Keratinocyte (primary cell): ENCODE measurements around the gene KLF12. TPM values are rescaled to one million over a fixed set of nuclear protein-coding genes. Genes with fewer than 3 reads are reported as not detected.

Source experiments
- DNase-seq: peaks from one replicate; pipeline ENCODE4 v3.0.0-alpha.2; 2011; ENCODE audit warnings: low read depth, missing footprints, low spot score
- FAIRE-seq: peaks from 2 replicates; lab custom pipeline; 2011; peaks lifted over from hg19 to GRCh38; lab: Jason Lieb, UNC
- H2AFZ ChIP-seq: 2 replicates; pipeline ENCODE4 v1.6.0; 2012; ENCODE audit warnings: low read length, control low read depth, inconsistent platforms; ENCODE audit not compliant: control insufficient read depth
- H3K27ac ChIP-seq: 2 replicates; pipeline ENCODE4 v1.5.1; 2011; ENCODE audit warnings: low read length; ENCODE audit not compliant: control insufficient read depth, insufficient read depth
- H3K27me3 ChIP-seq: 3 replicates; pipeline ENCODE4 v1.6.0; 2011; ENCODE audit warnings: low read length; ENCODE audit not compliant: control insufficient read depth, insufficient read depth; ENCODE audit errors: extremely low read depth
- H3K36me3 ChIP-seq, 2 experiments: 2 replicates in 1 of 2; 3 replicates in 1 of 2; pipeline ENCODE4 v1.5.1; 2011; ENCODE audit warnings: low read length in 2 of 2, mild to moderate bottlenecking in 1 of 2; ENCODE audit not compliant: control insufficient read depth in 2 of 2, insufficient read depth in 2 of 2; ENCODE audit errors: extremely low read depth in 1 of 2
- H3K4me1 ChIP-seq: 3 replicates; pipeline ENCODE4 v1.5.1; 2011; ENCODE audit warnings: low read length; ENCODE audit not compliant: control insufficient read depth, insufficient read depth; ENCODE audit errors: extremely low read depth
- H3K4me2 ChIP-seq: 3 replicates; pipeline ENCODE4 v1.6.0; 2011; ENCODE audit warnings: low read depth, low read length; ENCODE audit not compliant: control insufficient read depth, insufficient read depth; ENCODE audit errors: extremely low read depth
- H3K4me3 ChIP-seq, 3 experiments: fragments of 200-600 bp in 1 of 3; sonication (generic) in 1 of 3; 2 replicates in 2 of 3; 3 replicates in 1 of 3; pipeline ENCODE4 v1.5.1; 2011 to 2016; ENCODE audit warnings: low read length in 3 of 3, mild to moderate bottlenecking in 3 of 3, control low read depth in 2 of 3, inconsistent platforms in 1 of 3, low read depth in 1 of 3, mixed read lengths in 1 of 3, mixed run types in 1 of 3, moderate library complexity in 1 of 3; ENCODE audit not compliant: control insufficient read depth in 2 of 3, insufficient read depth in 2 of 3; ENCODE audit errors: extremely low read depth in 1 of 3
- H3K79me2 ChIP-seq: 2 replicates; pipeline ENCODE4 v1.6.0; 2012; ENCODE audit warnings: low read length; ENCODE audit not compliant: control insufficient read depth, insufficient read depth
- H3K9ac ChIP-seq: 3 replicates; pipeline ENCODE4 v1.6.0; 2011; ENCODE audit warnings: low read length; ENCODE audit not compliant: control insufficient read depth, insufficient read depth; ENCODE audit errors: extremely low read depth
- H3K9me1 ChIP-seq: 3 replicates; pipeline ENCODE4 v1.6.0; 2011; ENCODE audit warnings: low read length; ENCODE audit not compliant: control insufficient read depth, insufficient read depth; ENCODE audit errors: extremely low read depth
- H3K9me3 ChIP-seq: 2 replicates; pipeline ENCODE4 v1.5.1; 2012; ENCODE audit warnings: low read depth, low read length; ENCODE audit not compliant: control insufficient read depth
- H4K20me1 ChIP-seq: 3 replicates; pipeline ENCODE4 v1.6.0; 2011; ENCODE audit warnings: low read length; ENCODE audit not compliant: control insufficient read depth, insufficient read depth; ENCODE audit errors: extremely low read depth
- EZH2 ChIP-seq: IDR thresholded peaks from one replicate; pipeline ENCODE4 v1.6.1; 2012; ENCODE audit warnings: inconsistent platforms, mild to moderate bottlenecking, low read length, moderate library complexity
- dilution Hi-C: fragments of 300-500 bp; cut with MboI; formaldehyde crosslinking; loops from one replicate; pipeline ENCODE4 v1.7.0; 2020; ENCODE audit warnings: low sequenced_read_pairs; ENCODE audit not compliant: extremely low pct_ligation_motif_present
- polyA plus RNA-seq, 5 experiments: library from polyadenylated mRNA; depleted of rRNA in 3 of 5; stranded (reverse) in 3 of 5; stranded (forward) in 1 of 5; unstranded in 1 of 5; fragments of >200 nt; gene quantifications; 1 replicate in 1 of 5; 2 replicates in 3 of 5; 3 replicates in 1 of 5; pipeline versions ENCODE4 v1.2.1 to v1.2.3, GENCODE V29; 2011 to 2012; ENCODE audit warnings: missing spikeins in 2 of 5, low read depth in 1 of 5, low replicate concordance in 1 of 5
- TF ChIP-seq, protein P1 (sequence below), 3 experiments: IDR thresholded peaks in 1 of 3; conservative IDR thresholded peaks in 1 of 3; optimal IDR thresholded peaks in 1 of 3; 2 replicates in 2 of 3; 3 replicates in 1 of 3; pipeline versions ENCODE3 to v1.5.1; 2011; ENCODE audit warnings: low read length in 3 of 3, mild to moderate bottlenecking in 3 of 3, moderate library complexity in 2 of 3, control low read depth in 1 of 3, inconsistent platforms in 1 of 3; ENCODE audit not compliant: insufficient read depth in 2 of 3; ENCODE audit errors: extremely low read depth in 1 of 3

The KLF12 gene
- polyA plus RNA-seq, 1 donor (not counting 4 experiments of a cell fraction or from before 2014, with no cell fraction given), result 6.1 TPM

GRCh38 chr13:74145249-74145975 lies 11.2 kb upstream of the KLF12 start:
- dilution Hi-C loops, result no loop called here
- no peak overlapping the region for H3K27ac ChIP-seq
- FAIRE-seq, result no peak
- no peak for DNase-seq
- no peak overlapping the region for H3K4me2 ChIP-seq
- H3K36me3 ChIP-seq, result no peaks in the 10 kb centered on the region
- no peaks in the 10 kb centered on the region for H3K4me1 ChIP-seq
- TF ChIP-seq EZH2, result no peak
- TF ChIP-seq, protein P1, sequence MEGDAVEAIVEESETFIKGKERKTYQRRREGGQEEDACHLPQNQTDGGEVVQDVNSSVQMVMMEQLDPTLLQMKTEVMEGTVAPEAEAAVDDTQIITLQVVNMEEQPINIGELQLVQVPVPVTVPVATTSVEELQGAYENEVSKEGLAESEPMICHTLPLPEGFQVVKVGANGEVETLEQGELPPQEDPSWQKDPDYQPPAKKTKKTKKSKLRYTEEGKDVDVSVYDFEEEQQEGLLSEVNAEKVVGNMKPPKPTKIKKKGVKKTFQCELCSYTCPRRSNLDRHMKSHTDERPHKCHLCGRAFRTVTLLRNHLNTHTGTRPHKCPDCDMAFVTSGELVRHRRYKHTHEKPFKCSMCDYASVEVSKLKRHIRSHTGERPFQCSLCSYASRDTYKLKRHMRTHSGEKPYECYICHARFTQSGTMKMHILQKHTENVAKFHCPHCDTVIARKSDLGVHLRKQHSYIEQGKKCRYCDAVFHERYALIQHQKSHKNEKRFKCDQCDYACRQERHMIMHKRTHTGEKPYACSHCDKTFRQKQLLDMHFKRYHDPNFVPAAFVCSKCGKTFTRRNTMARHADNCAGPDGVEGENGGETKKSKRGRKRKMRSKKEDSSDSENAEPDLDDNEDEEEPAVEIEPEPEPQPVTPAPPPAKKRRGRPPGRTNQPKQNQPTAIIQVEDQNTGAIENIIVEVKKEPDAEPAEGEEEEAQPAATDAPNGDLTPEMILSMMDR (optimal IDR thresholded peaks at IDR 0.05 in 1 of 3, IDR thresholded peaks at IDR 0.05 in 1 of 3, conservative IDR thresholded peaks at IDR 0.05 in 1 of 3; ENCODE audit: extremely low read depth in 1 of 3, insufficient read depth in 2 of 3, low read length in 3 of 3), result no peak
- H3K27me3 ChIP-seq, result no peaks in the 10 kb centered on the region
- no peak overlapping the region for H2AFZ ChIP-seq
- H3K9me3 ChIP-seq, result no peaks in the 10 kb centered on the region
- no peaks in the 10 kb centered on the region for H3K9me1 ChIP-seq
- H4K20me1 ChIP-seq, result no peaks in the 10 kb centered on the region
- H3K9ac ChIP-seq, result no peak overlapping the region
- H3K4me3 ChIP-seq, result no peak overlapping the region
- no peaks in the 10 kb centered on the region for H3K79me2 ChIP-seq

GRCh38 chr13:74144269-74144668 lies 10.1 kb upstream of the KLF12 start:
- FAIRE-seq (no peak), DNase-seq (no peak)
- Histone ChIP-seq H3K9me3 (no peaks in the 10 kb centered on the region), H3K27me3 (no peaks in the 10 kb centered on the region), H3K9ac (no peak overlapping the region), H2AFZ (no peak overlapping the region), H4K20me1 (no peaks in the 10 kb centered on the region), H3K9me1 (no peaks in the 10 kb centered on the region), H3K27ac (no peak overlapping the region), H3K4me2 (no peak overlapping the region), H3K79me2 (no peaks in the 10 kb centered on the region), H3K4me3 (no peak overlapping the region), H3K36me3 (no peaks in the 10 kb centered on the region), H3K4me1 (no peaks in the 10 kb centered on the region)
- dilution Hi-C loops, result no loop called here
- TF ChIP-seq, protein P1 (optimal IDR thresholded peaks at IDR 0.05 in 1 of 3, IDR thresholded peaks at IDR 0.05 in 1 of 3, conservative IDR thresholded peaks at IDR 0.05 in 1 of 3; ENCODE audit: extremely low read depth in 1 of 3, insufficient read depth in 2 of 3, low read length in 3 of 3), result no peak
- no peak for TF ChIP-seq EZH2
